ENCODE measurements around the gene PTPN3. TPM values are rescaled to one million over a fixed set of nuclear protein-coding genes. Genes with fewer than 3 reads are reported as not detected.

Gene PTPN3
- total RNA-seq, 2 experiments from 2014 or later = not detected

DNA sequence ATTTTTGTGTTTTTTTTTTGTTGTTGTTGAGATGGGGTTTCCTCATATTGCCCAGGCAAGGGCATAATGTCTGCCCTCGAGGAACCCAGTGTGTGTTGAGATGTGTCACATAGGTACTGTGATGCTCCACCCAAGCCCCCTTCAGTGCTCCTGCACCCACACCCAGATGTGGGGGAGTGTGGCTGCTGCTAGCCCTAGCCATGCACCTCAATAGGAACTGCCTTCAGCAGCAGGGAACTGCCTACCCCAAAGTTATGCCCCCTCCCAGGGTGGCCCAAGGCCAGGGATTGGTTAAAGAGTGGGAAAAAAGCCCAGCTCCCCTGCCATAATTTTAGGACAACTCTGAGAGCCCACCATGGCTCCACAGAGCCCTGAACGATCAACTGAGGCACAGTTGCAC is 143.9 kb downstream of the PTPN3 start:
- ChIA-PET CTCF (ENCODE audit: unreplicated experiment) (no interaction called here), POLR2A (no interaction called here)
- H3K9me2 ChIP-seq (ENCODE audit: insufficient read depth, low read length) = no peaks in the 10 kb centered on the region

DNA sequence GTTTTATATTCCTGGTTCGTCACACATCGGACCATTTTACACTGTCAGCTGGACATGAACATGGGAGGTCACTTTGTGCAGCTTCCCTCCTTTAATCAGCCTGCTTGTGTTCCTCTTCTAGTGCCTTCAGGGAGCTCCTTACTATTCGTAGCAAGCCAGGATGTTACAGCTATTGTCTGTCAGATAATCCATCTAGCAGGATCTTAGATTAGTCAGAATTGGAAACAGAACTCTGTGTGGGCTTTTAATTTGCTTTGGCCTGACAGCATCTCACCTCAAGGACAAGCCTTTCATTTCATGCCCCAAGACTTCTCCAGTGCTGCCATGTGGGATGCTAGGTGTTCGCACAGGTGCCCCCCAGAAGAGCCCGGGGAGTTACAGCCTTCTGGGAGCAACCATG is 147.1 kb downstream of the PTPN3 start:
- no TSS peak for BruUV-seq (replicated peaks)
- Histone ChIP-seq H2AFZ (ENCODE audit: low read length) (no peak overlapping the region), H4K20me1 (ENCODE audit: insufficient read depth, low read length) (no peaks in the 10 kb centered on the region), H3K4me3 (ENCODE audit: low read depth, low read length, poor library complexity, severe bottlenecking) (no peak overlapping the region), H3K9me3 (ENCODE audit: low read length) (no peaks in the 10 kb centered on the region), H3K4me1 (ENCODE audit: insufficient read depth, low read length, poor library complexity, severe bottlenecking) (no peaks in the 10 kb centered on the region), H3K36me3 (ENCODE audit: insufficient read depth, low read length) (no peaks in the 10 kb centered on the region), H3K27ac (ENCODE audit: low read depth, low read length, poor library complexity, severe bottlenecking) (no peak overlapping the region), H3K9me2 (ENCODE audit: insufficient read depth, low read length) (no peaks in the 10 kb centered on the region), H3K79me2 (ENCODE audit: insufficient read depth, low read depth, low read length) (no peaks in the 10 kb centered on the region), H3K4me2 (ENCODE audit: low read length) (no peak overlapping the region)
- intact Hi-C loops (cut with micrococcal nuclease; ENCODE audit: unreplicated experiment) = no loop called here
- ChIA-PET POLR2A (no interaction called here), CTCF (ENCODE audit: unreplicated experiment) (no interaction called here)
- DNase-seq (ENCODE audit: low spot score) = no peak
- no peak for TF ChIP-seq EZH2phosphoT487 (IDR thresholded peaks at IDR 0.05; ENCODE audit: borderline replicate concordance, low read depth, low read length)
- TF ChIP-seq, protein P1, sequence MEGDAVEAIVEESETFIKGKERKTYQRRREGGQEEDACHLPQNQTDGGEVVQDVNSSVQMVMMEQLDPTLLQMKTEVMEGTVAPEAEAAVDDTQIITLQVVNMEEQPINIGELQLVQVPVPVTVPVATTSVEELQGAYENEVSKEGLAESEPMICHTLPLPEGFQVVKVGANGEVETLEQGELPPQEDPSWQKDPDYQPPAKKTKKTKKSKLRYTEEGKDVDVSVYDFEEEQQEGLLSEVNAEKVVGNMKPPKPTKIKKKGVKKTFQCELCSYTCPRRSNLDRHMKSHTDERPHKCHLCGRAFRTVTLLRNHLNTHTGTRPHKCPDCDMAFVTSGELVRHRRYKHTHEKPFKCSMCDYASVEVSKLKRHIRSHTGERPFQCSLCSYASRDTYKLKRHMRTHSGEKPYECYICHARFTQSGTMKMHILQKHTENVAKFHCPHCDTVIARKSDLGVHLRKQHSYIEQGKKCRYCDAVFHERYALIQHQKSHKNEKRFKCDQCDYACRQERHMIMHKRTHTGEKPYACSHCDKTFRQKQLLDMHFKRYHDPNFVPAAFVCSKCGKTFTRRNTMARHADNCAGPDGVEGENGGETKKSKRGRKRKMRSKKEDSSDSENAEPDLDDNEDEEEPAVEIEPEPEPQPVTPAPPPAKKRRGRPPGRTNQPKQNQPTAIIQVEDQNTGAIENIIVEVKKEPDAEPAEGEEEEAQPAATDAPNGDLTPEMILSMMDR (conservative IDR thresholded peaks at IDR 0.05; ENCODE audit: low read length) = no peak

More for the DNA sequence above, 143.9 kb downstream of the PTPN3 start:
- no peak overlapping the region for H3K27ac ChIP-seq (ENCODE audit: low read depth, low read length, poor library complexity, severe bottlenecking)
- TF ChIP-seq EZH2phosphoT487 (IDR thresholded peaks at IDR 0.05; ENCODE audit: borderline replicate concordance, low read depth, low read length) = no peak
- H3K4me3 ChIP-seq (ENCODE audit: low read depth, low read length, poor library complexity, severe bottlenecking) = no peak overlapping the region
- no peaks in the 10 kb centered on the region for H3K4me1 ChIP-seq (ENCODE audit: insufficient read depth, low read length, poor library complexity, severe bottlenecking)
- H3K36me3 ChIP-seq (ENCODE audit: insufficient read depth, low read length) = no peaks in the 10 kb centered on the region
- no peaks in the 10 kb centered on the region for H4K20me1 ChIP-seq (ENCODE audit: insufficient read depth, low read length)
- no peaks in the 10 kb centered on the region for H3K79me2 ChIP-seq (ENCODE audit: insufficient read depth, low read depth, low read length)
- BruUV-seq (replicated peaks) = no TSS peak
- DNase-seq (ENCODE audit: low spot score) = no peak
- intact Hi-C loops (cut with micrococcal nuclease; ENCODE audit: unreplicated experiment) = no loop called here
- H3K9me3 ChIP-seq (ENCODE audit: low read length) = no peaks in the 10 kb centered on the region
- no peak overlapping the region for H2AFZ ChIP-seq (ENCODE audit: low read length)
- no peak overlapping the region for H3K4me2 ChIP-seq (ENCODE audit: low read length)

DNA sequence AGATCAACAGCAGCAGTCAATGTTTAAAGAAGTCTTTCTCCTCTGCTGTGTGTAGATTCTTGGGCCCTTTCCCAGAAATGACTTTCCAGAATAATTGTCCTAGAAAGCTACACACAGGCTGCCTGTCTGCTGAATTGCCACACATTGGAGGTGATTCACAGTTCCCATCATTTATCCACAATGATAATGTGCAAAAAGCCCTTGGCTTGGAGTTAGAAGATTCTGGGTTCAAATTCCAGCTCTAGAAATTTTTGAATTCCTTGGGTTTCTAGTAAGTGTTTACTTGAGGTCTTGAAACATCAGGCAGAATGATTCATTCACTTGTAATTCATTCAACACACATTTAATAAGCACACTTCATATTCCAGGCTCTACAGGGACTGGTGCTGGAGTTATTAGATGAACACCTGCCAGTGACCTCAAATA is 148.7 kb downstream of the PTPN3 start:
- no peaks in the 10 kb centered on the region for H3K9me3 ChIP-seq (ENCODE audit: low read length)
- H3K79me2 ChIP-seq (ENCODE audit: insufficient read depth, low read depth, low read length) = no peaks in the 10 kb centered on the region
- H3K36me3 ChIP-seq (ENCODE audit: insufficient read depth, low read length) = no peaks in the 10 kb centered on the region
- BruUV-seq (replicated peaks) = no TSS peak
- TF ChIP-seq, protein P1 (conservative IDR thresholded peaks at IDR 0.05; ENCODE audit: low read length) = no peak
- no peak for TF ChIP-seq EZH2phosphoT487 (IDR thresholded peaks at IDR 0.05; ENCODE audit: borderline replicate concordance, low read depth, low read length)
- no peaks in the 10 kb centered on the region for H3K9me2 ChIP-seq (ENCODE audit: insufficient read depth, low read length)
- H3K4me2 ChIP-seq (ENCODE audit: low read length) = no peak overlapping the region
- CTCF ChIA-PET (ENCODE audit: unreplicated experiment) = no interaction called here
- no peak overlapping the region for H3K27ac ChIP-seq (ENCODE audit: low read depth, low read length, poor library complexity, severe bottlenecking)
- H3K4me1 ChIP-seq (ENCODE audit: insufficient read depth, low read length, poor library complexity, severe bottlenecking) = no peaks in the 10 kb centered on the region
- H2AFZ ChIP-seq (ENCODE audit: low read length) = no peak overlapping the region
- POLR2A ChIA-PET = no interaction called here
- H3K4me3 ChIP-seq (ENCODE audit: low read depth, low read length, poor library complexity, severe bottlenecking) = no peak overlapping the region
- no peaks in the 10 kb centered on the region for H4K20me1 ChIP-seq (ENCODE audit: insufficient read depth, low read length)
- no peak for DNase-seq (ENCODE audit: low spot score)
- intact Hi-C loops (cut with micrococcal nuclease; ENCODE audit: unreplicated experiment) = no loop called here
